GM19324 (cell line): ENCODE measurements around the gene PLEKHA7.
A peak's percentile ranks its signal among the peaks of the same experiment; 100 is the strongest.

Experiments used
- ATAC-seq: cut with Tn5 transposase; IDR thresholded peaks from one replicate; pipeline ENCODE4 v1.9.1; 2021; ENCODE audit warnings: mild to moderate bottlenecking, moderate library complexity; ENCODE audit not compliant: unreplicated experiment, low FRiP score

PLEKHA7 gene

DNA sequence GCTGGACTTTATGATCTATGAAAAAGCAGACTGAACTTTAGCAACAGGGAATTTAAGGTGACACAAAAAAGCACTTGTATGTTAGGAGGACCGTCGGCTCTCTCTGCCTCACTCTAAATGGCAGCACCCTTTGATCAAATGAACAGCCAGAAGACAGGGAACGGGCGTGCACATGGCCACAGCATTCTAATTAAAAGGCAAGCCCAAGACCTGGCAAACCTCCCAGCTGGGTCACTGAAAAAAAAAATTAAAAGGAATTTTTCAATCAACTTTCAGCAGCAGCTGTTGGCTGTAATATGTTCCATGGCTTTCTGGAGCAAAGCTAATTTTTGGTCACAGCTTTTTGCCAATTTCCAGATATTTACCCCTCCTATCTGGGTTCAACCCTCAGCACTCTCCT is 159.2 kb downstream of the PLEKHA7 start:
- no peak for ATAC-seq

DNA sequence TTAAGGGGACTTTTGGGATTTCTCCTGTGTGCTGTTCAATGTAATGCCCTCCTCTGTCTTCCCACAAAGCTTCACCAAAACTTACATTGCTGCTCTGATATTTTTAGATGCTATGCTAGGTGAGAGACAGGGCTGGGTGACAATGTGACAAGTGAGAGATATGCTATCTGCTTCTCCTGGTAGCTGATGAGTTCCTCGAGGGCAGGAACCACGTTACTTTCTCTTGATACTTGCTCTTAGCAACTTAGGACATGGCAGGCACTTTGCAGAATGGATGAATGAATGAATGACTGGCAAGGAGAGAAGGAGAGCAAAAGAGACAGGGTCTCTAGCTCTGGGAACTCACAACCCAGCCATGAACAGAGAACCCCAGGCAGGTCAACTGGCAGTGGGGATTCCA is 160.4 kb downstream of the PLEKHA7 start:
- ATAC-seq, result no peak

DNA sequence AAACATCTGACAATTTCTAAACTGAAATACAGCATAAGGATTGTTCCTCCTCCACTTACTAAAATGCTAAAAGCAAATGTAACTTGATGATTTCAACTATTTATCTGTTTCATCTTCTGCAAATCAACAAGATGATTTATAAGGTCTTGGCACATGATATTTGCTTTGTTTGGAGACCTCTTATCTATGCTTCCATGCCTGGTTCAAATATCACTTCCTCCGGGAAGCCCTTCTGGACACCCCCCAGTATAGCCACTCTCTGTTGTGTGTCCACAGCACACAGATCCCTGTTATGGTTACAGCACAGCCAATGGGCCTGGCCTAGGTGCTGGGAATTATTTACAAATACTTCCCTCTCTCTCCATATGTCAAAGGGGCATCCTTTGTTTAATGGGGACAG is 160.9 kb downstream of the PLEKHA7 start:
- ATAC-seq, result no peak

DNA sequence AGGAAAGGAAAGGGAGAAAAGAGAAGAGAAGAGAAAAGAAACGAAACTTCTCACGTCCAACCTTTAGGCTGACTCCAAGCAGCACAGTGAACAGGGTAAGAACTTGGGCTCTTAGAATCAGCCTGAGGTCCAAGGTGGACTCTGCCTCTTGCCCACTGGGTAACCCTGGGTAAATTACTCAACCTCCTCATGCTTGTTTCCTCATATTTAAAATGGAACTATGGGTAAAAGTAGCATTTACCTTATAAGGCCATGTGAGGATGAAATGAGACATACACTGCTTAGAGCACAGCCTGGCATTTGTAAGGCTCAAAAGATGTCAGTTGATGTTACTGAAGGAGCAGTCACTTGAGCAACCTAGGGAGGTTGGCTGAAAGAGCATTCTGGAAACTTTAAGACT is 167.9 kb downstream of the PLEKHA7 start:
- ATAC-seq, result no peak

DNA sequence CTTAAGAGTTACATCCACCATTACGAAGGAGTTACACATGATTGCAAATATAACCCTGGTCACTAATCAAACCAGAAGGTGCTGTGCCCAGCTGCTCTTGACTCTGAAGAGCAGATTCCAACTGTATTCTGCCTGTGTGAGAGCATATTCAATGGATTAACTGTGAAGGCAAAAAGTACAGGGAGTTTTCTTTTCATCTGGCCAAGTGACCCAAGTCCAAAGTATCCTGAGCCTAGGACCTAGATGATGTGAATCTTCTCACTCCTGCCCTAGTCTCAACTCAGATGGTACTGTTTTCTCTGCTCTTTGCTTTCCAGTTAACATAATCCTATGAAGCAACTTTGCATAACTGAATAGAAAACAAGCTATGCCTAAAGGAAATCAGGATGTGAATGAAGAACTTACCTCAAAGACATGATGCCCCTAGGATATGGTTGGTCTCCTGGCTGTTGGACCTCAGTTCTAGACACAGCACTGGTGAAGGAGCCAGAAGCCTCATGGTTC is 169.9 kb downstream of the PLEKHA7 start:
- no peak for ATAC-seq

DNA sequence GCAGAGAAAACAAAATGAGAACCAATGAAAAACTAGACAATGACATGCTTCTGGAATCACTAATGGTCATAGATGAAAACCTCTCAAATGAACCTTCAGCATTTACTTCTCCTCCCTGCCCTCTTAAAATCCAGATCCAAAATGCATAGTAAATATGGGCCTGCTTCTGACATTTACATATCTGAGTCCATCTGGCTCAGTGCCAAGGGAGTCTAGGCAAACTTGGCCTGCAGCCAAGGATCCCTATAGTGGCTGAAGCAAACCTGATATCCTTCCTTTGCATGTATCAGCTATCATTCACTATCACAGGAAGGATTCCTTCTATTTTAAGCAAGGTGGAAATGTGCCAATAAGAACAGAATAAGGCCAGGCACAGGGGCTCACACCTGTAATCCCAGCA is 170.9 kb downstream of the PLEKHA7 start:
- ATAC-seq, result no peak

DNA sequence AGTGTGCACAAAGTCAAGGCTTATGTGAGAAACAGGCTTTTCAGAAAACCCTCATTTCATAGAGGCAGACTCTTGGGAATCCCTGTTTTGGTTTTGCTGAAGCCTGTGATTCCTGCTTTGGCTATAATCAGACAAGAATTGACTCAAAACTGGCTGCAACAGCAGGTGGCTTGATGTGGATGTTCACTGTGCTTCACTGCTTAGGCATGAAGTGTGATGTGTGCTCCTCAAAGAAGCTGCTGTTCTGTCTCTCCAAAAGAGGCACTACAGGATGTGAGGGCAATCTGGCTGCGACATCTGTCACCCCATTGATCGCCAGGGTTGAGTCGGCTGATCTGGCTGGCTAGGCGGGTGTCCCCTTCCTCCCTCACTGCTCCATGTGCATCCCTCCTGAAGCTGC is 172.2 kb downstream of the PLEKHA7 start:
- ATAC-seq, result no peak

DNA sequence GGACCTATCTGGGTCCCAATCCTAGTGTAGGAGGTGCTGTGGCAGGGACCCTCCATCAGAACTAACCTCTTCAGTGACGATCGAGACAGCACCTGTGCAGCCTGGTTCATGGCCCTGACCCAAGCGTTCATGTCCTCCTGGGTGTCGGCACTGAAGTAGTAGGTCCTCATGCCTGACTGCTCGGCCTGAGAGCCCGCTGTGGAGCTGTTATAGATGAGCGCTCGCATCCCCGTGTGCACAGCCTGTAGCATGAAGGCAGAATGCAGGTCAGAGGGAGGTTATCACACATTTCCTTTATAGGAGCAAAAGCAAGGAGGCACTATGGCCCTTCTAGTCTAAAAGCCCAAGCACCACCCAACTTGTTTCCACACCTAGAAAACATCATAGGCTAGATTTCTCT is 172.7 kb downstream of the PLEKHA7 start:
- no peak for ATAC-seq

DNA sequence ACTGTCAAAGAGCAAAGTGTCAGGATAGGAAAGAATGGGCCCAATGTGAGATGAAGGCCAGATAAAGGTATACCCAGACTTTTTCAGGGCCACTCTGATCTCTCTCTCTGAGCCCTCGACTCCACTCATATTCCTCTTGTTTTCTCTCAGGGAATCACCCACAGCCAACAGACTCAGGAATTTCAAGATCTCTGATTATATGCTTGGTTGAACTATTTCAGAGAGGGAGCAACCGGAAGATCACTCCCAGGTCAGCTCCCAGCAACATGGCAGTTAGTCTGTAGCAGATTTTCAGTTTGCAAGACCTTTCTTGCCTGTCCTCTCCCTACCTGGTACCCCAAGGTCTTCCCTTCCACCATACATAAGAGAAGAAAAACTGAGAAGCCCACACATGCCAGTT is 173.3 kb downstream of the PLEKHA7 start:
- no peak for ATAC-seq

DNA sequence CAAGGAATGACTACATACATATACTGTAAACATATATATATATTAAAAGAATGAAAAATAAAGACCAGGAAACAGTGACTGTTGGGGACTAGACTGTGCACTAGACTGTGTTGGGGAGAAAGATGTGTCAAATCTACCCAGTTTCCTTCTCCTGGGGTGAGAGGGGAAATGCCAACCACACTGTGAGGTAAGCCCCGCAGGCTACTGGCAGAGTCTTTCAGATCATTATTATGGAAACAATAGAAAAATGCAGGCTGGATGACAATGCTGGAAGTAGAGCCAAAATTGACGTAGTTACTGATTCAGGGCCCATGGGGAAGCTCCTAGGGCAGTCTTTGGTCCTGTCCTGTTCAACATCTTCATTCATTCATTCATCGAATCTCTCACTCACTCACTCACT is 174.4 kb downstream of the PLEKHA7 start:
- ATAC-seq, result no peak

DNA sequence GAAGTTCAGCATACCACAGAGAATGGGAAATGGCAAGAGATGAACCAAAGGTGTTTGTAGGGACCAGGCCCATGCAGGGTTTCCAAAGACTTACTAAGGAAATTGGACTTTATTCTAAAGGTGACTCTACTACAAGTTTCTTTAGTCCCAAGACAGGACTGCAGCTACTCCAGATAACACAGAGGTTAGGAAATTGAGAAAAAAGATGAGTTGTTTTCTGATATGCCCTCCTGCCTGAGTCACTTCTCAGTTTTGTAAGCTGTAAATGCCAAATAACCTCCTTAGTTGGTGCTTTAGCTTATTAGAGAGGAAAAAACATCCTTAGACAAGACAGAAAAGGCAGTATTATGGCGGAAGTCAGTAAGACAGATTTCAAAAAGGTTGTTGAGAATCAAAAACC is 179.8 kb downstream of the PLEKHA7 start:
- ATAC-seq, result no peak

DNA sequence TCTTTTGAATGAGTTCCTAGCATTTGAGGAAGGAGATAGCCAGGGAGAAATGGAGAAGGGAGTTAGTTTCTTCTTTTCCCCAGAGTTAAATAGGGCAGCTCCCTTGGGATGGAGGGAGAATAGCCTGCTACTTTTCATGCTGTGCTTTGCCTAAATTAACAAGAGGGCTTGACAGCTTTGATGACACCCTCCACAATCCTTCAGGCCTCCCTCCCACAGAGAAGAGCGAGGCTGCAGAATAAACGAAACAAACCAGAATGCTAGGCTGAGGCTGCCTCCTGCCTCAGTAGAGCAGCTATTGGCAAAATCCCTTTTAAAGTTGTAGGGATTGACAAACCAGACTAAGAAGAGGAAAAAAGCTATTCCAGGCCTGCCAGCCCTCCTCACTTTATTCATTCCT is 181.2 kb downstream of the PLEKHA7 start:
- ATAC-seq, result no peak

DNA sequence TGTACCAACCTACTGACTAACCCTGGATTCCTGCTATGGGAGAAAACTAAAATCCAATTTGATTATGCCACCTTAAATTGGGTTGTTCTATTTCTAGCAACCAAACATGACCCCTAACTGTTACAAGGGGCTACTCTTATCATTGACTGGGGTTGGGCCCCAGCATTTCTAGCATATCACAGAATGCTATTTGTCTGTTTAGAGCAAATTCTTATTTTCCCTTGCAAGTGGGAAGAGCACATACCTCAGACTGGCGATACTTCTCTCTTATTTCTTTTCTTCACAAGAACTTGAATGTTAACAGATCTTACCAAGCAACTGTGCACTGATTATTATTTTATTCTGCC is 182.0 kb downstream of the PLEKHA7 start:
- no peak for ATAC-seq

DNA sequence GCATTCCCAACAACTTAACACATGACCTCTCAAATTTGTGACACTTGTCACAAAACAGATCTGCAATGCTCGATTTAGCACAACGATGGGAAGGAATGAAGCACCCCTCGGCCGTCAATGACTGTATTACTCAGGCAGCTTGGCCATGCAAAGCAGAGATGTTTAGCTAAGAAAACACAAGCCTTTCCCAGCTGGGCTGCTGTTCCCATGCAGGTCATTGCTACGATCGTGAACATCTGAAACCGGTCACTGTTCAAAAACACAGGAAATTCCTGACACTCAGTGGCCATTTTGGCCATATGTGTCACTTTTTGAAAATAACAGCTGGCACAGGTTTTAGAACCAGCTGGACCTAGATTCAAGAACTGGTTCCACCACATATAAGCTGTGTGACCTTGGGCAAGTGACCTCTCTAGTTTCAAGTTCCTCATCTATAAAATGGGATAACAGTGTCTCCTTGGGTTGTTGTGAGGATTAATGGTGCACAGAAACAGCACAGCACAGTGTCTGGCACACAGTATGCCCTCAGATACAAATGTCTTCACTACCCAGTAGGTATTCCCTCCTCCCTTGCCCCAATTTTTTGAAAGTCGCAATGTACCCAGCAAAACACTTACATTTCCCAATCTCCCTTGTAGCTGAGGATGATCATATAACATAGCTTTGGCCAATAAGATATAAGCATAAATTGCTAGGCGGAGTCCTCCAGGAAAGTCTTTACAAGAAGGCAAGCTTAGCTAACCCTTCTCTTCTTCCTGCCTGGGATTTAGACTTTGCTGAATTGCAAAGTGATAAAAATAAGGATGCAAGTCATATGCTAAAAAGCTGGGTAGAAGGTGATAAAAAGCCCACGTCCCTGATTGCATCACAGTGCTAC is 182.7 kb downstream of the PLEKHA7 start:
- ATAC-seq, result no peak

DNA sequence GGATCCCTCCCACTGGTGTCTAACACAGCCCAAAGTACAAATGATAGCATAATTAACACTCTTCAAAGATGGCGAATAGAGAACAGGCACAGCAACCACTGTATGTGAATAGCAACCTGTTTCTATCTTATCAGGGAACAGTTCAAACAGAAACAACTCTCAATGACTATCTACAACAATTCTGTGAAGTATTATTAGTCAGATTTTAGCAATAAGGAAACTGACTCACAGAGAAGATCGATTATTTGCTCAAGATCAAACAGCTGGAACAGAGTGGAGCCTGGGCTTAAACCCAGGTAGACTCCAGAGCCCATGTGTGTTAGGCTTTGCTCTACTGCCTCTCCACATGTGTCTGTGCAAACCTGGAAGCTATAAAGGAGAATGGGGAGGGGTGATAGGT is 187.1 kb downstream of the PLEKHA7 start:
- no peak for ATAC-seq

DNA sequence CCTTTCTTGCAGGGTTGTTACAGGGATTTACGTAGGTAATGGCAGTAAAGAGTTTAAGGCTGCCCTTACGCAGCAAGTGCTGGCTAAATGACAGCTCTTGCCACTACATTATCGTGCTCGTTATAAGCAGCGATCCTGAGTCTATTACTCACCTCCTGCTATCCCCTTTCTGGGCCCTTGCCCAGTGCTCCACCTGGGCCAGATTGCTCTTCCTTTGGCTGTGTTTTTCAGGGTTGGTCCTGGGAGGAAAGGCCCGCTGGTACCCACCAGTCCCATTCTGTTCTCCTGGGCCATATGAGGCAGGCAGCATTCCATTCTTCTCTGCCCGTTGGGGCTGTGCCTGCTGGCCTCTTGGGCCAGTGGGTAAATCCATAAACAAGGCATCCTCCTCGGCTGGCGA is 188.2 kb downstream of the PLEKHA7 start:
- no peak for ATAC-seq

DNA sequence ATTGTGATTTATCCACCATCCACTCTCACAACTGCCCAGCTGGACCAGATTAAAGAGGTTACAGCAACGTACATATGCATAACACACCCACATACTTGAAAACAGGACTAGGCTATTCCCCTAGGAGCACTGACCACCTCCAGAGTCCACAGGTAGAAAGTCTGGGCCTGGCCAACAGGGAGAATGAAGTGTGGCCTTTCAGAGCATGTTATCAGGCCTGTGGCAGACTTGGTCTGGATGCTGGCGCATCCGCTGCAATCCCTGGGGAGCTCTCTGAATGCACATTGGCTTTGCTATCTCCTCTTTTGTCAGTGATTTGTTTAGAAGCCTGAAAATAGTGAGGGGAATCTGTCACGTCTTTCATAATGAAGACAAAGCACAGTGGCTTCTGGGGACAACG is 189.1 kb downstream of the PLEKHA7 start:
- ATAC-seq, result no peak

DNA sequence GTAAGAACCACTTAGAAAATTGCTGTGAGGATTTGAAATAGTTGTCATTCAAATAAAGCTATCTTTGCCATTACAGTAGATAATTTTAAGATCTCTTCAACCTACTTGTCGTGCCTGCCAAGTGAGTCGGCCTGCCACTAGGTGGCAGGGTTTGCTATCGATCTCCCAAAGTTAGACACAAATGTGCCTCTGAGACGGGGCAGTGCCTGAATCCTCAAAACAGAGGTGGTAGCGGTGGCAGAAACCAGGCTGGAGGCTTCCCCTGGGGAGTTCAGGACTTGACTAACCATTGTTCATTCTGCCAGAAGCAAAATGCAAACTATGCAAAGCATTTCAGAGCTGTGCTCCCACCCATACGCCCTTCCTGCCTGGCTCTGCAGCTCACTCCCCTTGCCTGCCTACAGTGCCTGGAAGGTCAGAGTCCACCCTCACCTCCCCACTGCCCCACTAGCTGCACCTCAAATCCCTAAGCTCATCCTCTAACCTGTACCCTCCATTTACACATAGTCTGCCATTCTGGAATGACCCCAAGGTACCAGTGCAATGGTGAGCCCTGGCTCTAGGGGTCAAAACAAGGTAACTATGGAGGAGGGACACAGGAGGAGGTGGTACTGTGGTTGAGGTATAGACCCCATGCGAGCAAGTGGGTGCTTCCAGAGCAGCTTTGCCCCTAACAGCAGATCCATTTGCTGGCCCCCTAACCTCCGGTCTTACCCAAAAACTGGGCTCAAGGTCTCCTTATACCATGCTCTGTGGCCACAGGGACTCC is 193.7 kb downstream of the PLEKHA7 start:
- ATAC-seq, result peak; percentile 78

DNA sequence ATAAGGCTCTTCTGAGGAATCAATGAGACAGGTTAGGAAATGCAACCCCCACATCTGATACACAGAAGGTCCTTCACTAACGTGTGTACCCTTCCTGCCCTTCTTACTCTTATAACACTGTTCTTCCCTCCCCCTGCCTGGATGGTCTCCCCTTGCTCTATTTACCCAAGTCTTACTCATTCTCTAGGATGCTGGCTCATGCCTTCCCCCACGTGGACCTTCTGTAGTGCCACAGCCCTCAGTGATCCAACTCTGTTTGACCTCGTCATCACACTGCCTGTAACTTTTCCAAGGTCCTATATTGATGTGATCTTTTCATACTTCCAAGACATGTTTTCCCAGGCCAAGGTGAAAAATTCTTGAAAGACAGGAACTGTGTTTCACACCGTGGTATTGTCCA is 195.9 kb downstream of the PLEKHA7 start:
- no peak for ATAC-seq

DNA sequence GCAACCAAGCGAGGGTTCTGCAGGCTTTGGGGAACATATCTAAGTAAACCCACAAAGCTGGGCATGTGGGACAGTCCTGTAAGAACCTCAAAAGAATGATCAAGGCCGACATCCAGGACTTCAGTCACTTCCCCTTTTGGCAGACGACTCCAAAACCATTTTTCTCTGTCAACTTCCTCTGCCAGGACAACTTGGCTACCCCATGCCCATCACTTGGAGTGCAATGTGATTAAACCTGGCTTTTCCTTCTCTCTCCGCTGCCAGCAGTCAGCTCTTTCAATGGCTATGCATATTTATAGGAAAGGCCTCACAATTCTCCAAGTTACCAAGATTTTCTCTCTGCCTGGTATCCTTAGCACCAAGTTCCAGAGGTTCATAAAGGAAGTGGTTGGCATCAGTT is 196.9 kb downstream of the PLEKHA7 start:
- no peak for ATAC-seq

DNA sequence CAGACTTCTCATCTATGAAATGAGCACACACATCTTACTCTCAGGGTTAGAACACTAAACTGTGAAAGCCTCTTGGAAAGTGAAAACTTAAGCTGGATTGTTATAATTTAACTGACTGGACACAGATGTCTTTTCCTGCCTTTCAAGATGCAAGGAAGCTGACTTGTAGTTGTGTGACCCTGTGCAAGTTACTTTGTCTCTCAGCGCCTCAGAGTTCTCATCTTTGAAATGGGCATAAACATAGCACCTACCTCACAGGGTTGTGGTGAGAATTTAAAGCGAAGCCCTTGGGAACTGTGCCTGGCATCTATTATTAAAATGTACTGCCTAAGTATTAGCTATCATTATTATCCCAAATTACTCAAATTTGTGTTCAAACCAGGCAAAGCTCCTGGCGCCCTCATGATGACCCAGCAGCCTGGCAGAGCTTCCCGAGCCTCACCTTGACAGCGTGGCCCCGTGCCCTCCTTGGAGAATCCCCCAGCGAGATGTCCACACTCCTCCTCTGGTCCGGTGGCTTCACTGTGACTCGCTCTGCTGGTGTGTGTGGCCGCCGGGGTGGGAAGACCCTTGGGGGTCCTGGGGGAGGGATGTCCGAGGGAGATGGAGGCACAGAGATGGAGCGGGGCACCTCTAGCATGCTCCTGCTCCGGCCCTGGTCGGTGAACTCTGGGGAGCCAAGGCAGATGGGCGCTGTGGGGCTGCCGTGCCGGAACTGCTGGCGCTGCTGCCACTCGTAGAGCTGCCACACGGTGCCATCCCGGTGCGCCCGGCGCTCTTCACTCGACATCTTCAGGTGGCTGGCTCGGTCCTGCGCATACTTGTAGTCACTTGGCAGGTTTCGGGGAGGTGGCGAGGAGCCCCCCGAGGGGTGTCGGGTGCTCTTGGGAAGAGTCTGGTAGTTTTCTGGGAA is 197.6 kb downstream of the PLEKHA7 start:
- ATAC-seq, result no peak
